Lower leg skin (tissue), 3 donors: ENCODE data around the gene BCAR3.

Experiments
- POLR2A ChIP-seq, 2 donors: fragments of 450-650 bp; IDR thresholded peaks; one replicate each; pipeline ENCODE4 v1.6.1; 2016 to 2017; ENCODE audit warnings: antibody characterized with exemption in 2 of 2, mild to moderate bottlenecking in 1 of 2, moderate library complexity in 1 of 2
- TF ChIP-seq, protein P1 (sequence below), 3 donors: fragments of 450-650 bp; IDR thresholded peaks; one replicate each; pipeline ENCODE4 v1.5.1; 2016; ENCODE audit warnings: antibody characterized with exemption in 3 of 3, mild to moderate bottlenecking in 3 of 3, moderate library complexity in 2 of 3

DNA sequence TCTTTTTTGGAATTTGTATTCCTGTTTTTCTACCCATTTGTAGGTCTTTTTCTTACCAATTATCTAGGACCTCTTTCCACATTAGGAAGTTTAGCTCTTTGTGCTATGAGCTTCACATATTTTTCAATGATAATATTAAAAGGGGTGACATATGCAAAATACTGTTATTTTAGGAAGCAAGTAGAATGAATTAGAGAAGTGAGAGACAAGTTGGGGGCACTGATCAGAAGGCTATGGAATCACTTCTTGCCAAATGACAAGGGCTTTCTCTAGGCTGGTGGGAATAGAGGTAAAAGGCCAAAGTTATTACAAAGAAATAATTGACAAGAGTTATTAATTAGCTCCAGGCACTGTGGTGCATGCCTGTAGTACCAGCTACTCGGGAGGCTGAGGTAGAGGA lies 4.3 kb upstream of the BCAR3 start:
- TF ChIP-seq, protein P1, sequence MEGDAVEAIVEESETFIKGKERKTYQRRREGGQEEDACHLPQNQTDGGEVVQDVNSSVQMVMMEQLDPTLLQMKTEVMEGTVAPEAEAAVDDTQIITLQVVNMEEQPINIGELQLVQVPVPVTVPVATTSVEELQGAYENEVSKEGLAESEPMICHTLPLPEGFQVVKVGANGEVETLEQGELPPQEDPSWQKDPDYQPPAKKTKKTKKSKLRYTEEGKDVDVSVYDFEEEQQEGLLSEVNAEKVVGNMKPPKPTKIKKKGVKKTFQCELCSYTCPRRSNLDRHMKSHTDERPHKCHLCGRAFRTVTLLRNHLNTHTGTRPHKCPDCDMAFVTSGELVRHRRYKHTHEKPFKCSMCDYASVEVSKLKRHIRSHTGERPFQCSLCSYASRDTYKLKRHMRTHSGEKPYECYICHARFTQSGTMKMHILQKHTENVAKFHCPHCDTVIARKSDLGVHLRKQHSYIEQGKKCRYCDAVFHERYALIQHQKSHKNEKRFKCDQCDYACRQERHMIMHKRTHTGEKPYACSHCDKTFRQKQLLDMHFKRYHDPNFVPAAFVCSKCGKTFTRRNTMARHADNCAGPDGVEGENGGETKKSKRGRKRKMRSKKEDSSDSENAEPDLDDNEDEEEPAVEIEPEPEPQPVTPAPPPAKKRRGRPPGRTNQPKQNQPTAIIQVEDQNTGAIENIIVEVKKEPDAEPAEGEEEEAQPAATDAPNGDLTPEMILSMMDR (IDR thresholded peaks at IDR 0.05), result no peak
- no peak for TF ChIP-seq POLR2A (IDR thresholded peaks at IDR 0.05)
